GM21381 (cell line): ENCODE data around the gene CFAP20DC.
"Not testable (repeated sequence)": the region's sequence is repeated elsewhere in the genome, so short reads cannot be mapped to it uniquely, and the experiment has no call there.

Experiments
- ATAC-seq: cut with Tn5 transposase; IDR thresholded peaks from one replicate; pipeline ENCODE4 v1.9.1; 2021; ENCODE audit warnings: mild to moderate bottlenecking, moderate library complexity; ENCODE audit not compliant: unreplicated experiment

CFAP20DC gene

GRCh38 chr3:58880182-58880581 is 169.6 kb downstream of the CFAP20DC start:
- ATAC-seq = no peak

DNA sequence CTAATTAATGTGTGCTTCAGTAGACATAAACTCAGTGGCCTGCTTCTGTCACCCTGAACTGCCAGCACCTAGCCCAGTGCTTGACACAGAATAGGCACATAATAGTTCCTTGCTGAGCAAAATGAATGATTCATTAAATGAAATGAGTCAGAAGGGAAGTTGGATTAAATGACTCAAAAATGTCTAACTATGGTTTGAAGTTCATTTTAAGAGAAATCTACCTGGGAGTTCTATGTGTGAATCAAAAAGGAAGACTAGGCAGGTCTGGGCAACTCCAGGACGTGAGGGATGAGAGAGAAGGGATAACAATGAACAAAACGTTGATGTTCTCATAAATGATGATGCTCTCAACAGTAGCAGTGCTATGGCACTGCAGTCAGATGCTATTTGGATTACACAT is 175.0 kb downstream of the CFAP20DC start:
- ATAC-seq = peak; percentile 82

- ATAC-seq = peak; percentile 56
Observed at GRCh38 chr3:58874248-58874741, 175.5 kb downstream of the CFAP20DC start.

DNA sequence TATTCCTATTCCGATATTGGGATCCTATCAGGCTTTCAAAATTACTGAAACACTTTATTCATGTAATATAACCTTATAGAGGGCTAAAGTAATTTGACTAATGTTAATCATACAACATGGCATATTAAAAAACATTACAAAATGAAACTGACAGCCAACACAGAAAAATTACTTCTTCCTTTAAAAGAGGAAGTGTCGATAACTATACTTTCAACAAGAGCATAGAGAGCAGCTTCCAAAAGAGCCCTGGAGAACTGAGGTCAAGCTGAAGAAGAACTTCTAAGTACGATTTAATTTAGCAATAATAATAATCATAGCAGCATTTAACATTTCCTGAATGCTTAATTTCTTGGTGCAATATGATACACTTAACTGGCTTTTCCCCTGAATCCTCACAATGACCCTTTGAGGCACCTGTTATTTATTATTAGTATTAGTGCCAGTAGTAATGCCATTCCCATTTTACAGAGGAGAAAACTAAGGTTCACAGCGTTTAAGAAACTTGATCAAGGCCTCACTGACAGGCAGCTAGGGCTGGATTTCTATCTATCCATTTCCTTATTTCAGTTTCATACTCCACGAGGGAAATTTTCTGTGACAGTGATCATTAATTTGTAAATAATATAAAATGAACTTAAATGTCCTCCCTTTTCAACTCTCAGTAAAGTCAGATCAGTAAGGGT is 181.6 kb downstream of the CFAP20DC start:
- ATAC-seq = no peak

- no peak for ATAC-seq
Observed at GRCh38 chr3:58867621-58868020, 182.2 kb downstream of the CFAP20DC start.

DNA sequence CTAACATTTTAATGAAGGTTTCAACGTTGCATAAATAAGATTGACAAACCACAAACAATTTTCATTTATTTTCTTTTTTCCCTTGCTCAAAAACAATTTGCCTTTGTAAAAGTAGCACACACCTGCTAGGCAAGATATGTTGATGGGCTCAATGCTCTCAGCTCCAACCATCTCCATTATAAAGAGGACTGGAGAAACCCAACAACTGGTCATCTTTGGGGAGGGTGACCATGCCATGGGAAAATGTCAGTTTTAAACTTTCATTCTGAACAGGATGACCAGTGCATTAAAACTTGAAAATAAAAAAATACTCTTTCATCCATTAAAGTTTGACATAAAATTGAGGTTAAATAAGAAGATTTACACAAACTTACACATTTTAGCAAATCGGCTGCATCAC is 183.7 kb downstream of the CFAP20DC start:
- ATAC-seq = no peak

DNA sequence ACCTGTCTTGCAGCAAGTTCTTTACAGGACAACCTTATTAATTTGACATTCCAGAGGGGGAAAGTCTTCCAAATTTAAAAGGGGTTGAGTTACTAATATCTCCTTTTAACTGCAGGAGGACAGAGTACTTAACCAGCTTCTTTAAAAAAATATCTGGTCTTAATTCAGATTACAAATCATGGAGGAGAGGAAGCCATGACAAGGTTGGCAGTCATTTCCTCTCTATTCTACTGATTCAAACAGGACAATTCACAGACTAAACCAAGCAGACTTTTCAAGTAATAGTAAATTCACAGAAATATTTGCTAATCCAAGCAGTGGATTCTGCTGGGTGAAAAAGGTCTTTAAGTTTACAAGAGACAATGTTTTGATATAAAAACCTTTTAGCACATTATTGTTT is 185.3 kb downstream of the CFAP20DC start:
- ATAC-seq = no peak

DNA sequence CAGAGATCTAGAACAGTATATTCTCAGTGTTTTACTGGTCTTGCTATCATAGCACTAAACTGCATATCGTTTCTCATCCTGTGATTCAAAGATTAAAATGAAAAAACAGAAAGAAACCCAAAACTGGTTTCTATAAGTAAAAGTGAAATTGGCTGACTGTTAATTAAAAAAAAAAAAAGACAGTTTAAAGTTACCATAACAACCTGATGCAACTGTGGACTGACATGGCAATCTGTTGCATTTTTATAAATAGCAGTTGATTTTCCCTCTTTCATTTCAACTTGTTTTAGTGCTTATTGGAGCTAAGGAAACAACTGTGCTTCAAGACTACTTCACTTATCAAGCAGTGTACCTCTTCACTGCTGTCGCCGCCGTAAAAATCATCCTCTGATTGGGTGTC is 186.6 kb downstream of the CFAP20DC start:
- ATAC-seq = no peak

DNA sequence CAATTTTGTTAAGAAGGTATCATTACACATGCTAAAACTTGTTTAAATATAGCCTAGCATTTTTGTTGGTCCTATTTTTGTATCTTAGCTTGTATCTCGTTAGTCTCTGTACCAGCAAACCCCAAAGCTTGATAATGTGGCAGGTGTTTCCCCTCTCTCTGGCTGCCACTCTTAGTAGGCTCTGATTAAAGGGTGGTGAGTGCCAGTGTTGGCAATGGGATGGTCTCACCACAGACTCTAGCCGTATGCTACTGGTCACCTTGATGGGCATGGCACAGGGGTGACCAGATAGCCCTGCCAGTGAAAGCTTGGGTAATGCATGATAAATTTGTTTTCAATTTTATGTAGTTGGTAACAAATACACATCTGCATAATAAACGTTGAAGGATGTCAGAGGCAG is 188.3 kb downstream of the CFAP20DC start:
- no peak for ATAC-seq

- ATAC-seq = no peak
Observed at GRCh38 chr3:58858126-58858525, 191.7 kb downstream of the CFAP20DC start.

GRCh38 chr3:58857402-58857801 is 192.4 kb downstream of the CFAP20DC start:
- no peak for ATAC-seq

- no peak for ATAC-seq
Observed at GRCh38 chr3:58848826-58849225, 201.0 kb downstream of the CFAP20DC start.

GRCh38 chr3:58842050-58842747 is 207.6 kb downstream of the CFAP20DC start:
- ATAC-seq = not testable (repeated sequence)

GRCh38 chr3:58840949-58841348 is 208.9 kb downstream of the CFAP20DC start:
- ATAC-seq = no peak

DNA sequence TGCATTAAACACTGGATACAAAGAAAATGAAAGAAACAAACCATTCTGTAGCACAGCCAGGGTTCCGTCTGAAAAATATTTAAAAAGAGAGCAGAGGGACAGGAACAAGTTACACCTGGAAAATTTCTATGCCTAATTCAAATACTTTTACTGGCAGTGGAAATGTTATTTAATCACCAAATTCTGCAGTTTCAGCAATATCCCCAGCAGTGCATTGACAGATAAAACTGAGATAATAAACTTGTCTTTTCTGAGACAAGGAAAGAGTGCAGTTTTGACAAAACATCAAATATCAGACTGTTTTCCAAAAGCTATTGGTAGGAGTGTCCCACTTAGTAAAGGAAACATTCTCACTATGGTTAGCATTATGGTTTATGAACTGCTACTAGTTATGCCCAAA is 209.9 kb downstream of the CFAP20DC start:
- no peak for ATAC-seq

DNA sequence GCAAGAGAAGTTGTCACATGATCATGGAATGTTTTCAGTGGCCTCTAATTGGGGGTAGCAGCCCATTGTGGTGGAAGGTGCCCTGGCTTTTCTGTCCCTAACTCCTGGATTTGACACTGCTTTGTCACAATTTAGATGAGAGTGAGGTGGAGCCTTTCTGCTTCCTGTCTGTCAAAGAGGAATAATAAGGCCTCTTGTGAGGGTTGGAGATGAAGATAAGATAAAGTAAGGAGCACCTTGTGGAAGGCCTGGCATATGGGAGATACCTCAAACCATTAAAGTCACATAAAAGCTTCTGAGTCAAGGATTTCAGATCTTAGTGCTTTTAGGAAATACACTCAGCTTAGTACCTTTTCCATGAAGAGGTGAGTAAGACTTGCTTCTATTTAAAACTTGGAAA is 210.6 kb downstream of the CFAP20DC start:
- ATAC-seq = no peak

DNA sequence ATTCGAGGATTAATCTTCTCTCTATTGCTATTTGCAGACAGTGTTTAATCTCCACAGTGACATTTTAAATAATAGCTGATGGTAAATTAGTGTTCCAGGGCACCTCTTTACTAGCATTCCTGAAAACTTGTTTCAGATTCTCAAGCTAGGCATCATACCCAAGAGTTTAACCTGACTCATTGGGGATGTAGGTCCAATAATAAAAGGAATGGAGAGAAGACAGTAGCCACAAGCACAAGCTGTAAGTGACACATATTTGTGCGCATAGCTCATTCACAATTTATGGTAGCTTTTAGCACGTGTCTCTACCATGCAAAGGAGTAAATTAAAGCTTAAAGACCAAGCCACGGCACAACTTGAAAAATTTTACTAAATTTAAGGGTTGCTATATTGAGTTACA is 212.0 kb downstream of the CFAP20DC start:
- no peak for ATAC-seq

- ATAC-seq = no peak
Observed at GRCh38 chr3:58837141-58837843, 212.5 kb downstream of the CFAP20DC start.

DNA sequence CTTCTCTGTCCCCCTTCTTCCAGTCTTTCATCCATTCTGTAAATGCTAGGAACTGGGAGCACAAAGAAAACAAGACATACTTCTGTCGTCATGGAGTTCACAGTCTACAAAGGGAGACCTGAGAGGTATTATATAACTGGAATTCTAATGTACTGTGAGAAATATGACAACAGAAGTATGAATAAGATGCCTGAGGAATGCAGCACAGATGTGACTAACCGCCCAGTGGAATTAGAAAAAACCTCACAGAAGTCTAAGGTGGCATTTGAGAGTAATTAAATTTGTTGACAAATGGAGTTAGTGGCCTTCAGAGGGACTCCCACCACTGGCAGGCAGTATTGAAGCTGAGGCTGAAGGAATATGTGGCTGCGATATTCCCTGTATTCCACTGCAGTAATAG is 214.7 kb downstream of the CFAP20DC start:
- ATAC-seq = no peak

DNA sequence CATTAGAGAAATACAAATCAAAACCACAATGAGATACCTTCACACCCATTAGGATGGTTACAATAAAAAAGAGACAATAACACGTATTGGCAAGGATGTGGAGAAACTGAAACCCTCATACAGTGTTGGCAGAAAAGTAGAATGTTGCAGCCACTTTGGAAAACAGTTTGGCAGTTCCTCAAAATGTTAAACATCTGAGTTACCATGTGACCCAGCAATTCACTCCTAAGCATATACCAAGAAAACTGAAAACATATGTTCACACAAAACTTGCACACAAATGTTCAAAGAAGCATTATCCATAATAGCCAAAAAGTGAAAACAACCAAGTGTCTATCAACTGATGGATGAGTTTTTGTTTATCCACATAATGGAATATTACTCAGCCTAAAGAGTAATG is 216.3 kb downstream of the CFAP20DC start:
- ATAC-seq = no peak

DNA sequence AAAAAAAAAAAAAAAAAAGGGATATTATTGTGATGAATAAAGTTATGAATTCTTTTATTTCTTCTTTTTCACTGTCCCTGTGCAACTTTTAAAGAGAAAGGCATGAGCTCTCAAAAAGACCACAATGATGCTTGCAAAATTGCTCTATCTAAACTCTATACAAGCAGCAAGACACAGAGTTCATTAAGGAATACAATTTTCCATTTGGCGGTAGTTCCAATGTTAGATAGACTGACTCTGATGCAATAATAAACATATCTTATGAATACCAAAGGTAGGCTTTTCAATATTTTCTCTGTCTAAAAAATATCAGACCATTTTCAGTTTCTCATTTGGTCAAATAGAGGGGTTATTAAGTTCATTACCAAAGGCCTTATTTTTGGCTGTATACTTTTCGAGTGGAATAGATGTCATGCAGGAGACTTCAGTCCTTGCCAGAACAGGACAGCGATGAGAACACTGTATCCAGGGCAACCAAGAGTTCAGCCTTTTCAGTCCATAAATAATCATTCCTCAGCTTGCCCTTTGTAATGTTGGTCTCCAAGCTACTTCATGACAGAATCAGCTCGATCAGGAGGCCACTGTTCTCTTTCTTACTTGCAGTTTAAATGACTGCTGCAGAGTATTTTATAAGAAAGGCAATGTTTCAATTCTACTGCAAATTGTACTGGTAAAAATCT is 220.4 kb downstream of the CFAP20DC start:
- ATAC-seq = no peak
